ENCODE measurements around the gene RGS7. TPM values are rescaled to one million over a fixed set of nuclear protein-coding genes. Genes with fewer than 3 reads are reported as not detected.

The RGS7 gene
- total RNA-seq, 1 experiment from 2014 or later = 1.5 TPM

DNA sequence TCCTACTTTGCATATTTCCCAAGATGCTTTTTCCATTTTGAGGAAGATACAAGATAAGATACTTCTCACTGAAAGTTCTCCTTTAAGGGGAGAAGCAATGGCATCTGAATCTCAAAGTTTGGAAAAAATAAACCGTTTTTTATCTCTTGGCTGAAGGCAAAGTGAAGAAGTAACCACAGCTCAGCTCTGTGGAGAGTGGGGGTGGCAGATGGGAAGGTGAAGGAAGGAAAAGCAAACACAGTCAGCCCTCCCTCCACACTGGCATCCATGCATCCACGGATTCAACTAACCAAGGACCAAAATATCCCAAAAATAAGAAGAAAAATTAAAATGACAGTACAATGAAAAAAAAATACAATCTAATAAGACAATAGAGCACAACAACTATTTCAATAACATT, 211.1 kb downstream of the RGS7 start:
- no peak for TF ChIP-seq CTCF (conservative IDR thresholded peaks at IDR 0.05)

More for the DNA sequence above, 211.1 kb downstream of the RGS7 start:
- peaks cover 6 to 7% of the 10 kb centered on the region in 2 experiments for H3K4me1 Mint-ChIP-seq
- H3K23ac ChIP-seq (ENCODE audit: insufficient read length, low read depth, low read length) = no peak overlapping the region
- H2BK5ac ChIP-seq (ENCODE audit: insufficient read length, low read length) = no peak overlapping the region
- H3K27ac Mint-ChIP-seq = no peak overlapping the region
- H3K23me2 ChIP-seq (ENCODE audit: insufficient read length, low read depth, low read length, poor library complexity, severe bottlenecking) = no peaks in the 10 kb centered on the region
- no peak overlapping the region for H2AFZ ChIP-seq (ENCODE audit: low read length)
- H3K27ac ChIP-seq (ENCODE audit: insufficient read length, low read depth, low read length) = no peak overlapping the region
- no peaks in the 10 kb centered on the region for H3K27me3 Mint-ChIP-seq (ENCODE audit: low read depth)
- H3K79me2 ChIP-seq (ENCODE audit: insufficient read depth, low read length) = no peaks in the 10 kb centered on the region
- H3K9me3 Mint-ChIP-seq = peaks cover 27 to 32% of the 10 kb centered on the region in 2 experiments
- no peak overlapping the region for H3K56ac ChIP-seq (ENCODE audit: insufficient read length, low read depth, low read length)
- no peak overlapping the region for H4K8ac ChIP-seq (replicated peaks; ENCODE audit: insufficient read length, low read depth, low read length)
- H3K27me3 ChIP-seq (ENCODE audit: insufficient read depth, low read length) = no peaks in the 10 kb centered on the region
- H3T11ph ChIP-seq (ENCODE audit: low read length) = no peak overlapping the region
- no peak overlapping the region for H4K91ac ChIP-seq (ENCODE audit: insufficient read length, low read depth, low read length)
- H4K20me1 ChIP-seq (ENCODE audit: control insufficient read depth, insufficient read depth, insufficient read length) = no peaks in the 10 kb centered on the region
- no peak overlapping the region for H3K4me2 ChIP-seq (ENCODE audit: insufficient read depth, insufficient read length, low read length)
- no peak overlapping the region for H3K14ac ChIP-seq (ENCODE audit: insufficient read depth, low read length)
- no peak overlapping the region for H4K5ac ChIP-seq (ENCODE audit: insufficient read length, low read depth, low read length)
- H3K79me1 ChIP-seq (ENCODE audit: insufficient read depth, low read depth, low read length, poor library complexity, severe bottlenecking) = no peaks in the 10 kb centered on the region
- WGBS (ENCODE audit: extremely low coverage, insufficient read length, low lambda C conversion rate) = no CpG with 5 or more reads among the region's 2 CpGs
- H2AK5ac ChIP-seq (ENCODE audit: insufficient read length, low read length) = no peak overlapping the region
- no peaks in the 10 kb centered on the region for H3K4me1 ChIP-seq (ENCODE audit: insufficient read depth, low read length)
- no peaks in the 10 kb centered on the region for H3K9me3 ChIP-seq (ENCODE audit: control insufficient read depth, low read depth, low read length)
- no peak overlapping the region for H3K9ac ChIP-seq (ENCODE audit: extremely low read depth, insufficient read length, low read length)
- no peak for DNase-seq
- H2BK15ac ChIP-seq (ENCODE audit: low read depth, low read length) = no peak overlapping the region
- no peak overlapping the region for H2BK12ac ChIP-seq (ENCODE audit: insufficient read length, low read depth, low read length)
- H3K4ac ChIP-seq (ENCODE audit: low read depth, low read length) = no peak overlapping the region
- H3K18ac ChIP-seq (ENCODE audit: insufficient read length, low read depth, low read length) = no peak overlapping the region
- no peak overlapping the region for H2BK20ac ChIP-seq (ENCODE audit: low read depth, low read length, poor library complexity, severe bottlenecking)
- H3K36me3 Mint-ChIP-seq (ENCODE audit: insufficient read depth in 1 of 3, low read depth in 3 of 3) = peaks cover 24 to 30% (median 25%) of the 10 kb centered on the region in 3 experiments
- H3K4me3 Mint-ChIP-seq = no peak overlapping the region
- H2BK120ac ChIP-seq (ENCODE audit: low read depth, low read length, poor library complexity, severe bottlenecking) = no peak overlapping the region
